Sigmoid colon (tissue), 4 donors: Measurements from ENCODE around the gene BCAT1.

ENCODE experiments used
- CTCF ChIP-seq, 4 experiments: fragments of 450-650 bp in 3 of 4; fragments of 200-600 bp in 1 of 4; IDR thresholded peaks; one replicate each; pipeline ENCODE4 v1.5.1; 2016 to 2019; ENCODE audit warnings: antibody characterized with exemption in 4 of 4, mild to moderate bottlenecking in 3 of 4, moderate library complexity in 2 of 4
- EP300 ChIP-seq, 4 donors: sonication (generic); formaldehyde crosslinking; IDR thresholded peaks; one replicate each; pipeline ENCODE4 v1.6.1; 2017; ENCODE audit warnings: antibody characterized with exemption in 4 of 4

- no peak for TF ChIP-seq CTCF (IDR thresholded peaks at IDR 0.05)
- TF ChIP-seq EP300 (IDR thresholded peaks at IDR 0.05), result no peak
Measured at GRCh38 chr12:24928131-24928530, 20.8 kb downstream of the BCAT1 start.
